Uterus (tissue), 2 donors: ENCODE results near the gene CALML6.

Experiments used
- CTCF ChIP-seq, 4 experiments: fragments of 200-600 bp in 2 of 4; fragments of 450-650 bp in 2 of 4; sonication (generic) in 2 of 4; IDR thresholded peaks; one replicate each; pipeline ENCODE4 v1.5.1; 2016 to 2019; ENCODE audit warnings: antibody characterized with exemption in 4 of 4, mild to moderate bottlenecking in 2 of 4, moderate library complexity in 1 of 4
- POLR2A ChIP-seq, 2 donors: fragments of 450-650 bp; IDR thresholded peaks; one replicate each; pipeline ENCODE4 v1.6.1; 2016; ENCODE audit warnings: antibody characterized with exemption in 2 of 2, mild to moderate bottlenecking in 1 of 2, moderate library complexity in 1 of 2

DNA sequence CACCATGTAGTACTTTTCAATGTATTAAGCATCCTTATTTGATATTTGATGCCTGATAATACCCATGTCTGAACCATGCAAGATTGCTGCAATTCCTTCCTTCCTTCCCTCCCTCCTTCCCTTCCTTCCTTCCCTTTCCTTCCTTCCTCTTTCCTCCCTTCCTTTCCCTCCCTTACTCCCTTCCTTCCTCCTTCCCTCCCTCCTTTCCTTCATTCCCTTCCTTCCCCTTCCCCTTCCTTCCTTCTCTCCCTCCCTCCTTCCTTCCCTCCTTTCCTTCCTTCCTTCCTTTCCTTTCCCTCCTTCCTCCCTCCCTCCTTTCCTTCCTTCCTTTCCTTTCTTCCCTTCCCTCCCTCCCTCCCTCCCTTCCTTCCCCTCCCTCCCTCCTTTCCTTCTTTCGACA, 33.7 kb downstream of the CALML6 start:
- TF ChIP-seq POLR2A (IDR thresholded peaks at IDR 0.05): no peak
- no peak for TF ChIP-seq CTCF (IDR thresholded peaks at IDR 0.05)
